H1 (cell line): ENCODE results near the gene MROH7.

Experiments used
- CEBPB ChIP-seq: IDR thresholded peaks from 2 replicates; pipeline ENCODE4 v1.6.1; 2012; ENCODE audit warnings: low read depth, low read length
- JUN ChIP-seq: IDR thresholded peaks from 2 replicates; pipeline ENCODE4 v1.6.1; 2011; ENCODE audit warnings: low read depth, mild to moderate bottlenecking, improper control_type of control experiment, low read length
- JUND ChIP-seq: IDR thresholded peaks from 2 replicates; pipeline ENCODE4 v1.6.1; 2011; ENCODE audit warnings: mild to moderate bottlenecking, improper control_type of control experiment, low read length
- POLR2A ChIP-seq, 2 experiments: IDR thresholded peaks; 1 replicate in 1 of 2; 2 replicates in 1 of 2; pipeline ENCODE4 v1.6.1; 2011; ENCODE audit warnings: low read depth in 2 of 2, low read length in 2 of 2, mild to moderate bottlenecking in 2 of 2; ENCODE audit errors: control extremely low read depth in 1 of 2
- POLR2AphosphoS5 ChIP-seq: IDR thresholded peaks from 2 replicates; pipeline ENCODE4 v1.6.1; 2011; ENCODE audit warnings: low read depth, low read length
- RNF2 ChIP-seq: fragments of 200-900, 300-1000 bp; sonication (generic); IDR thresholded peaks from 2 replicates; pipeline ENCODE4 v1.7.1; 2016; ENCODE audit warnings: borderline replicate concordance, low read depth, mild to moderate bottlenecking, antibody characterized with exemption, low read length; ENCODE audit not compliant: poor library complexity, severe bottlenecking; ENCODE audit errors: missing control alignments
- TBP ChIP-seq: IDR thresholded peaks from 2 replicates; pipeline ENCODE4 v1.6.1; 2011; ENCODE audit warnings: low read depth, low read length, improper control_type of control experiment
- TF ChIP-seq, protein P1 (sequence below), 3 experiments: IDR thresholded peaks; 1 replicate in 2 of 3; 2 replicates in 1 of 3; pipeline versions ENCODE4 v1.5.1 to v1.6.1; 2011; ENCODE audit warnings: low read length in 3 of 3, mild to moderate bottlenecking in 3 of 3, inconsistent platforms in 2 of 3, low read depth in 1 of 3, moderate library complexity in 1 of 3; ENCODE audit not compliant: insufficient read depth in 1 of 3; ENCODE audit errors: control extremely low read depth in 1 of 3

DNA sequence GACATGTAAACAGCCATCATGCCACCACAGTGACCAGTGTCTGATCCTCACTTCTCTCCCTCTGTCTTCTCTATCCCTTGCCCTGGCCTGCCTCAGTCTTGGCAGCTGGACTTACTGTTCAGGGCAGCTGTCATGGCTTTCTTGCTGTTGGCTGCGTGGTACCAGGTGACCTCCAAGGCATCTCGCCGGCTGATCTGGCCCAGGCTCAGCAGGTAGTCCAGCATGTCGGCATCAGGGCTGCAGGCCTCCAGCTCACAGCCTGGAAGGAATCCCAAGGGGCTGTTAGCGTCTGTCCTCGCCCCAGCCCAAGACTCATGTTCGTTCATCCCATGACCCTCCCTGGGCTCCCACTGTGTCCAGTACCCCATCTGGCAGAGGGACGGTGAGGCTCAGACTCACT is 21.8 kb upstream of the MROH7 start:
- TF ChIP-seq RNF2: no peak
- TF ChIP-seq JUN: no peak
- TF ChIP-seq TBP: no peak
- no peak for TF ChIP-seq POLR2AphosphoS5
- no peak for TF ChIP-seq CEBPB
- no peak for TF ChIP-seq POLR2A (IDR thresholded peaks at IDR 0.05; ENCODE audit: control extremely low read depth in 1 of 2, low read depth in 2 of 2, low read length in 2 of 2)
- TF ChIP-seq, protein P1, sequence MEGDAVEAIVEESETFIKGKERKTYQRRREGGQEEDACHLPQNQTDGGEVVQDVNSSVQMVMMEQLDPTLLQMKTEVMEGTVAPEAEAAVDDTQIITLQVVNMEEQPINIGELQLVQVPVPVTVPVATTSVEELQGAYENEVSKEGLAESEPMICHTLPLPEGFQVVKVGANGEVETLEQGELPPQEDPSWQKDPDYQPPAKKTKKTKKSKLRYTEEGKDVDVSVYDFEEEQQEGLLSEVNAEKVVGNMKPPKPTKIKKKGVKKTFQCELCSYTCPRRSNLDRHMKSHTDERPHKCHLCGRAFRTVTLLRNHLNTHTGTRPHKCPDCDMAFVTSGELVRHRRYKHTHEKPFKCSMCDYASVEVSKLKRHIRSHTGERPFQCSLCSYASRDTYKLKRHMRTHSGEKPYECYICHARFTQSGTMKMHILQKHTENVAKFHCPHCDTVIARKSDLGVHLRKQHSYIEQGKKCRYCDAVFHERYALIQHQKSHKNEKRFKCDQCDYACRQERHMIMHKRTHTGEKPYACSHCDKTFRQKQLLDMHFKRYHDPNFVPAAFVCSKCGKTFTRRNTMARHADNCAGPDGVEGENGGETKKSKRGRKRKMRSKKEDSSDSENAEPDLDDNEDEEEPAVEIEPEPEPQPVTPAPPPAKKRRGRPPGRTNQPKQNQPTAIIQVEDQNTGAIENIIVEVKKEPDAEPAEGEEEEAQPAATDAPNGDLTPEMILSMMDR (IDR thresholded peaks at IDR 0.05; ENCODE audit: control extremely low read depth in 1 of 3, insufficient read depth in 1 of 3, low read depth in 1 of 3, low read length in 3 of 3): no peak
- no peak for TF ChIP-seq JUND
